ENCODE measurements around the gene C5. TPM values are rescaled to one million over a fixed set of nuclear protein-coding genes. Genes with fewer than 3 reads are reported as not detected.
A peak's percentile ranks its signal among the peaks of the same experiment; 100 is the strongest.

Gene C5
- total and polyA plus RNA-seq, 9 of the 15 experiments (the other 6 are each of a cell fraction or from before 2014, with no cell fraction given), result 0.08 to 0.91 (median 0.42) TPM

DNA sequence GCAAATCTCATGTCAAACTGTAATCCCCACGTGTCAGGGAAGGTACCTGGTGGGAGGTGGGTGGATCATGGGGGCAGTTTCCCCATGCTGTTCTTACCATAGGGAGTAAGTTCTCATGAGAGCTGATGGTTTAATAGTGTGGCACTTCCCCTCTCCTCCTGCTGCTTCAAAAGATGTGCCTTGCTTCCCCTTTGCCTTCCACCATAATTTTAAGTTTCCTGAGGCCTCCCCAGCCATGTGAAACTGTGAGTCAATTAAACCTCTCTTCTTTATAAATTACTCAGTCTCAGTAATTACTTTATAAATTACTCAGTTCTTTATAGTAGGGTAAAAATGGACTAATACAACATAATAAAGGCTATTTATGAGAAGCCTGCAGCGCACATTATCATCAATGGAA is 17.6 kb upstream of the C5 start:
- in situ Hi-C loops (cut with MboI), result loop anchor here (10.0 kb wide), 1 partner anchor 323 kb away; no protein-coding TSS in a partner anchor
- Histone ChIP-seq H2AFZ (ENCODE audit: low read depth, low read length) (no peak overlapping the region), H3K4me3 (no peak overlapping the region), H3K4me1 (replicated peaks in 1 of 2; ENCODE audit: control insufficient read depth in 2 of 2, insufficient read depth in 2 of 2, low read length in 2 of 2) (no peaks in the 10 kb centered on the region), H3K79me2 (ENCODE audit: control insufficient read depth, insufficient read depth, low read length) (no peaks in the 10 kb centered on the region), H4K20me1 (replicated peaks; ENCODE audit: control insufficient read depth, insufficient read depth, low read length) (no peaks in the 10 kb centered on the region), H3K9me3 (replicated peaks; ENCODE audit: control insufficient read depth, insufficient read depth, low read depth, low read length) (no peaks in the 10 kb centered on the region), H3K9me1 (ENCODE audit: control insufficient read depth, insufficient read depth, low read length) (no peaks in the 10 kb centered on the region), H3K4me2 (ENCODE audit: insufficient read depth, low read length) (no peak overlapping the region), H3K36me3 (ENCODE audit: control insufficient read depth, insufficient read depth, low read length) (no peaks in the 10 kb centered on the region), H3K27ac (ENCODE audit: extremely low read depth, low read depth, low read length) (no peak overlapping the region), H3K9ac (ENCODE audit: insufficient read depth in 1 of 2, low read depth in 2 of 2, low read length in 2 of 2) (no peak overlapping the region), H3K27me3 (ENCODE audit: control insufficient read depth in 2 of 2, insufficient read depth in 2 of 2, low read length in 2 of 2) (no peaks in the 10 kb centered on the region)
- POLR2A ChIA-PET, result no interaction called here
- ATAC-seq (no peak), FAIRE-seq (no peak), DNase-seq (ENCODE audit: extremely low read depth in 1 of 4, low spot score in 3 of 4) (no peak)
- intact Hi-C loops (cut with micrococcal nuclease), result no loop called here
- 26% methylated on average over 2 of the region's 2 CpGs for WGBS (ENCODE audit: insufficient coverage, low coverage, missing lambda C conversion rate)
- CTCF ChIA-PET (ENCODE audit: low intra/inter-chr PET ratio), result no interaction called here
- TF ChIP-seq MAFK (IDR thresholded peaks at IDR 0.05; ENCODE audit: low read length) (no peak), FOXA1 (IDR thresholded peaks at IDR 0.05; ENCODE audit: borderline replicate concordance) (no peak), STAG1 (CRISPR knock-in tag; IDR thresholded peaks at IDR 0.05; ENCODE audit: borderline replicate concordance) (no peak), ZNF583 (CRISPR knock-in tag; IDR thresholded peaks at IDR 0.05) (no peak), ZC3H11A (IDR thresholded peaks at IDR 0.05; ENCODE audit: low read depth, low read length) (no peak), KAT8 (IDR thresholded peaks at IDR 0.05; ENCODE audit: low read depth) (no peak), PTBP1 (IDR thresholded peaks at IDR 0.05; ENCODE audit: low read depth, low read length) (no peak), XRCC4 (IDR thresholded peaks at IDR 0.05; ENCODE audit: extremely low read depth, insufficient read depth, insufficient read length) (no peak)
- no TSS peak for BruUV-seq (replicated peaks)

DNA sequence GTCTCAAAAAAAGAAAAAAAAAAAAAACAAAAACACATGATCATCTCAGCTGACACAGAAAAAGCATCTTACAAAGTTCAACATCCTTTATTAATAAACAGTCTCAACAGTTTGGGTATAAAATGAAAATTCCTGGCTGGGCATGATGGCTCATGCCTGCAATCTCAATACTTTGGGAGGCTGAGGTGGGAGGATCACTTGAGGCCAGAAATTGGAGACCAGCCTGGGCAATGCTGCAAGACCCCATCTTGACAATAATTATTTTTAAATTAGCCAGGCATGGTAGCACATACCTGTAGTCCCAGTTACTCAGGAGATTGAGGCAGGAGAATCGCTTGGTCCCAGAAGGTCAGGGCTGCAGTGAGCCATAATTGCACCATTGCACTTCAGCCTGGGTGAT is 16.8 kb upstream of the C5 start:
- 62% methylated on average over 1 of the region's 1 CpG for WGBS (ENCODE audit: insufficient coverage, low coverage, missing lambda C conversion rate)
- BruUV-seq (replicated peaks), result no TSS peak
- intact Hi-C loops (cut with micrococcal nuclease), result no loop called here
- TF ChIP-seq RBM25 (IDR thresholded peaks at IDR 0.05; ENCODE audit: low read depth, low read length, severe bottlenecking) (peak; percentile 48), KLF13 (tag; IDR thresholded peaks at IDR 0.05; ENCODE audit: borderline replicate concordance, low read depth) (no peak), ETV6 (IDR thresholded peaks at IDR 0.05; ENCODE audit: borderline replicate concordance in 1 of 2, low read depth in 2 of 2, low read length in 1 of 2) (no peak), ETV6 (CRISPR knock-in tag; IDR thresholded peaks at IDR 0.05; ENCODE audit: borderline replicate concordance) (no peak), HNRNPL (IDR thresholded peaks at IDR 0.05; ENCODE audit: low read depth, low read length) (no peak), ZNF444 (CRISPR knock-in tag; IDR thresholded peaks at IDR 0.05) (no peak), ZNF121 (CRISPR knock-in tag; conservative IDR thresholded peaks at IDR 0.05) (peak; percentile 90)
- TF ChIP-seq, protein P1, sequence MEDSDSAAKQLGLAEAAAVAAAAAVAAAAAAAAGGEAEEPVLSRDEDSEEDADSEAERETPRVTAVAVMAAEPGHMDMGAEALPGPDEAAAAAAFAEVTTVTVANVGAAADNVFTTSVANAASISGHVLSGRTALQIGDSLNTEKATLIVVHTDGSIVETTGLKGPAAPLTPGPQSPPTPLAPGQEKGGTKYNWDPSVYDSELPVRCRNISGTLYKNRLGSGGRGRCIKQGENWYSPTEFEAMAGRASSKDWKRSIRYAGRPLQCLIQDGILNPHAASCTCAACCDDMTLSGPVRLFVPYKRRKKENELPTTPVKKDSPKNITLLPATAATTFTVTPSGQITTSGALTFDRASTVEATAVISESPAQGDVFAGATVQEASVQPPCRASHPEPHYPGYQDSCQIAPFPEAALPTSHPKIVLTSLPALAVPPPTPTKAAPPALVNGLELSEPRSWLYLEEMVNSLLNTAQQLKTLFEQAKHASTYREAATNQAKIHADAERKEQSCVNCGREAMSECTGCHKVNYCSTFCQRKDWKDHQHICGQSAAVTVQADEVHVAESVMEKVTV (CRISPR knock-in tag; IDR thresholded peaks at IDR 0.05), result no peak

More for the DNA sequence above, 16.8 kb upstream of the C5 start:
- FAIRE-seq (no peak), DNase-seq (ENCODE audit: extremely low read depth in 1 of 4, low spot score in 3 of 4) (no peak), ATAC-seq (no peak)
- H3K4me1 ChIP-seq (replicated peaks in 1 of 2; ENCODE audit: control insufficient read depth in 2 of 2, insufficient read depth in 2 of 2, low read length in 2 of 2), result no peaks in the 10 kb centered on the region
- H3K9me1 ChIP-seq (ENCODE audit: control insufficient read depth, insufficient read depth, low read length), result no peaks in the 10 kb centered on the region
- no peak overlapping the region for H3K27ac ChIP-seq (ENCODE audit: extremely low read depth, low read depth, low read length)
- CTCF ChIA-PET (ENCODE audit: low intra/inter-chr PET ratio), result no interaction called here
- H3K36me3 ChIP-seq (ENCODE audit: control insufficient read depth, insufficient read depth, low read length), result no peaks in the 10 kb centered on the region
- H2AFZ ChIP-seq (ENCODE audit: low read depth, low read length), result no peak overlapping the region
- H3K9ac ChIP-seq (ENCODE audit: insufficient read depth in 1 of 2, low read depth in 2 of 2, low read length in 2 of 2), result no peak overlapping the region
- H4K20me1 ChIP-seq (replicated peaks; ENCODE audit: control insufficient read depth, insufficient read depth, low read length), result no peaks in the 10 kb centered on the region
- no peaks in the 10 kb centered on the region for H3K9me3 ChIP-seq (replicated peaks; ENCODE audit: control insufficient read depth, insufficient read depth, low read depth, low read length)
- no peak overlapping the region for H3K4me2 ChIP-seq (ENCODE audit: insufficient read depth, low read length)
- no peaks in the 10 kb centered on the region for H3K27me3 ChIP-seq (ENCODE audit: control insufficient read depth in 2 of 2, insufficient read depth in 2 of 2, low read length in 2 of 2)
- in situ Hi-C loops (cut with MboI), result loop anchor here (10.0 kb wide), 1 partner anchor 322 kb away; no protein-coding TSS in a partner anchor
- POLR2A ChIA-PET, result no interaction called here
- H3K79me2 ChIP-seq (ENCODE audit: control insufficient read depth, insufficient read depth, low read length), result no peaks in the 10 kb centered on the region
- no peak overlapping the region for H3K4me3 ChIP-seq
